Astrocyte of the spinal cord (primary cell): ENCODE measurements around the gene DPT.
A peak's percentile ranks its signal among the peaks of the same experiment; 100 is the strongest.

ENCODE experiments used
- DNase-seq: peaks from one replicate; pipeline ENCODE4 v3.0.0; 2011; ENCODE audit warnings: low read depth, low spot score
- H3K4me3 ChIP-seq: 2 replicates; pipeline ENCODE4 v1.5.1; 2011; ENCODE audit warnings: low read depth, mild to moderate bottlenecking, low read length, moderate library complexity
- CTCF ChIP-seq: IDR thresholded peaks from 2 replicates; pipeline ENCODE4 v1.5.1; 2012; ENCODE audit warnings: low read depth, mild to moderate bottlenecking, low read length, inconsistent platforms
- in situ Hi-C: cut with HindIII; loops from 2 replicates; pipeline ENCODE4 v1.10.0; 2017; ENCODE audit warnings: low sequenced_read_pairs

DPT gene

GRCh38 chr1:168664069-168664834 is 64.8 kb downstream of the DPT start:
- no peak for DNase-seq
- in situ Hi-C loops = no loop called here
- no peak overlapping the region for H3K4me3 ChIP-seq
- TF ChIP-seq CTCF = no peak

- no peak overlapping the region for H3K4me3 ChIP-seq
- TF ChIP-seq CTCF = no peak
- in situ Hi-C loops = no loop called here
- DNase-seq = no peak
These were observed 72.5 kb downstream of the DPT start for GRCh38 chr1:168656485-168656884.

GRCh38 chr1:168654198-168654915 is 74.6 kb downstream of the DPT start:
- H3K4me3 ChIP-seq = no peak overlapping the region
- TF ChIP-seq CTCF = no peak
- peak; percentile 7 for DNase-seq
- in situ Hi-C loops = no loop called here

DNA sequence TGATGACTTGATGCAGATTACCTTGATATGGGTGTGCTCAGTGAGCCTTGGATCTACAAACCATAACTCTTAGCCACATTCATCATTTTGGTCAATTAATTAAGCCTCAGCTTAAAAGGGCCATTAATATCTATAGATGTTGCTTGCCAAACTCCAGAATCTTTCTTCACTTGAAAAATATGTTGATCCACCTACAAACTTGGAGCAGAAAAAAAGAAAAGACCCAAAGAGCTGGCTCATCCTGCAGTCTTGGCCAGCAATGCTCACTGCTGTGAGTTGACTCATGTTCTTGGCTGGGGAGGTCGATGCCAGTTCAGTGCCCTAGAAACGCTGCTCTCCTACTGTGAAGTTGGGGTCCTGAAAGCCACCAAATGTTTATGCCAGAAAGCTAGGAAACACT is 75.4 kb downstream of the DPT start:
- no peak for TF ChIP-seq CTCF
- peak; percentile 66 for DNase-seq
- in situ Hi-C loops = no loop called here
- H3K4me3 ChIP-seq = no peak overlapping the region

- no peak for TF ChIP-seq CTCF
These were observed 83.3 kb downstream of the DPT start for GRCh38 chr1:168645721-168646120.

More at GRCh38 chr1:168645721-168646120, 83.3 kb downstream of the DPT start:
- in situ Hi-C loops = no loop called here
- no peak overlapping the region for H3K4me3 ChIP-seq
- no peak for DNase-seq
